NCI-H2107 treated with DMSO at 0.1 percent for 48 hours (cell line): ENCODE data around the gene GPA33.

Experiments used
- DNase-seq: peaks from one replicate; lab custom pipeline; 2025; ENCODE audit not compliant: unreplicated experiment; lab: John Stamatoyannopoulos, UW

The GPA33 gene

DNA sequence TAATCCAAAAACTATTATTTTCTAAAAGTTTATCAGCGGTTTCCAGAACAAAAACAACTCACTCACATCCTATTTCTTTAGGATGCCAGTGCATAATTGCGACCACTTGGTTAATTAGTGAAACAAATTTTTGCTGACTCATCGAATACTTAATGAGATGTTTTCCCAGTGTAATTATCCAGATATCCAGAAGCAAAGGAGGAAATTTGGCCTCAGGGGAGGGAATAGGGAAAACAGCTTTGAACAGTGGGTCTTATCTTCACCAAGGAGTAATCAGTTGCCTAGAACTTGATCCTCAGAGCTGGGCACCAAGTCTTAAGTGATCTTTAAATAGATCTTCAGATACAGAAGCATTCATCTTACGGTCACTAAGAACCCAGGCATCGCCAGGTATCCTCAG, 28.0 kb upstream of the GPA33 start:
- no peak for DNase-seq

DNA sequence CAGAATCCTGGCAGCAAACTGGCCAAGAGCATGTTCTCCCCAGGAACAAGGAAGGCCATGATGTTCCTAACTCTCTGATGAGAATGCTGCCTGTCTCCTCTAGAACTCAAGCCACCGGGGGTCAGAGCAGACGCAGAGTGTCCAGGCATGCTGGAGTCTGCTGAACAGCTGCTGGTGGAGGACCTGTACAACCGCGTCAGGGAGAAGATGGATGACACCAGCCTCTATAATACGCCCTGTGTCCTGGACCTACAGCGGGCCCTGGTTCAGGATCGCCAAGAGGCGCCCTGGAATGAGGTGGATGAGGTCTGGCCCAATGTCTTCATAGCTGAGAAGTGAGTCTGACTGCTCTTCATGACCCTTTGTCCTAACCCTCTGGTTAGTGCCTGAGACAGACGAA, 27.0 kb upstream of the GPA33 start:
- no peak for DNase-seq

DNA sequence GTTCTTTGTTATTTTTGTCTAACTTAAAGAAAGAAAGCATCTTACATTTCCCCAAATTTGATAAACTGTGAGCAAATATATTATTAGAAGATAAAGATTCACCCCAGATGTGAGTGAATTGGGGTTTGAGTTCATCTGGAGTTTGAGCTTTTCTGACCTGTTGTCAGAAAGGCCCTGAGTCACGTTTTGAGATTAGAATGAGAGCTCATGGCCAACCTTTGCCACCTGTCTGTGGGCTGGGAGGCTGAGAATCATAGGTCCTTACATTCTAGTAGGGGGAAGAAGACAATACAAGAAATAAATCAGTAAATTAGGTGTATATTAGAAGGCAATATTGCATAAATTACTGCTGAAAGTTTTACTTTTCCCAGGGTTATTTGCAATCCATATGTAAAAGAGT, 26.0 kb upstream of the GPA33 start:
- DNase-seq, result no peak

DNA sequence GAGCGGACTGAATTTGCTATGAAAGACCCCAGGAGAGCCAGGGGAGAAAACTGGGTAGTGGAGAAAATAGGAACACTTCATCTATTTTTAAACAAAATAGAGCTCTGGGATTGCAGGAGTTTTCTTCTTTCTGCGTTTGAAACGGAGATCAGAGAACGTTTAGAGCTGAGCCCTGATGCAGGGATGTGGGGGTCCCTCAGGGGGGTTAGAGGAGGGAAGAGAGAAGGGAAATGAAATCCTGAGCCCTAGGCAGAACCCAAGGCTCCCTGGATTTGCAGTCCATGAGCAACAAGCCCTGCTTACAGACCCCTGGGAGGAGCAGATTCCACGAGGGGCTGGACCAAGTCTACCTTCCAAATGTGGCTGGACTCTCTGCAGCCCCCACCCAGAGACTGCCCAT, 25.5 kb upstream of the GPA33 start:
- no peak for DNase-seq

DNA sequence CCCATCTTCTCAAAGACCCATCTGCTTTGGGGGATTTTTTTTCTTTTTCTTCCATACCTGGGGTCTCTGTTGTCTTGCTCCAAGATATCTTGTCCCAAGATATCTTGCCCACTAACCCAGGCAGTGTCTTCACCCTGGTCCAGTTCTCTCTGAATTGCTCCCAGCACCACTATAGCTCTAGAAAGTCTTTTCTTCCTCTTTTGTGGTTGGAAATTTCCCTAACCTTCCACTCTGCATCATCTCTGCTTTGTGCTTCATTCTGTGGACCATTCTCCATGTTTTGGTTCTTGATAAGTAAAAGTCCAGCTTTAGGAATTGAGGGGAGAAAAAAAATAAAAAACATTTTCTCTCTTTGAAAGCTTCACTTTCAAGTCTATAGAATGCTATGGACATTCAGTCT, 24.5 kb upstream of the GPA33 start:
- DNase-seq, result no peak

DNA sequence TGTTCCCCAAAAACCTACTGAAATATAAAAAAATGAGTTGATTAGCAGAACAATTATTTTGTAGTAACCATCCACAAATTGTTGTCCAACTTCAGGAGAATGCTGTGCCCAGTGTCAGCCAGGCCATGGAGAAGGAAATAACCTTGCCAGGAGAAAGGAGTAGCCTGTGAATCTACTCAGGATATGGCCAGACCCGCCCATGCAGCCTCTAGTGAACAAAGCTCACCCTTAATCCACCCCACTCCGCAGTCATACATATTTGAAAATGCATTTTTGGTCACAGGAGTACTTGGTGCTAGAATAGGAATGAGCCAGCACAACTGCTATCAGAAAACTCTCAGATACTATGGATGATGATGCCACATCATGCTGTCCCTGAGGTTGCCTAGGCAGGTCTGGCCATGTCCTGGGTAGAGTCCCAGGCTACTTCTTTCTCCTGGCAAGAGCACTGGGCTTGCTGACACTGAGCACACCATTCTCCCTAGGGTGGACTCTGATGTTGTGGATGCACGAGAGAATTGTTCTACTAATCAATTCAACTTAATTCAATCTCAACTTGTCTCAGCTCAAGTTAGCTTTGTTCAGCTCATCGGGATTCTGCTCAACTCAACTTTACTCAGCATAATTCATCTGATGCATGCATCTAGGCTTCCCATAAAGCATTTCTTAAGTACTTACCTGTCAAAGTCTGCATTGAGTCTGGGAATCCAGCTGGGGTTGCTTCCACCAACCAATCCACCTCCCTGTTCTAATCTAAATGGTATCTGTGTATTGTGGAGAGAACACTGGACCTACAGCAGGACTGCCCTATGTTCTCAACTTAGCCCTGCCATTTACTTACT, 21.9 kb upstream of the GPA33 start:
- DNase-seq, result no peak

DNA sequence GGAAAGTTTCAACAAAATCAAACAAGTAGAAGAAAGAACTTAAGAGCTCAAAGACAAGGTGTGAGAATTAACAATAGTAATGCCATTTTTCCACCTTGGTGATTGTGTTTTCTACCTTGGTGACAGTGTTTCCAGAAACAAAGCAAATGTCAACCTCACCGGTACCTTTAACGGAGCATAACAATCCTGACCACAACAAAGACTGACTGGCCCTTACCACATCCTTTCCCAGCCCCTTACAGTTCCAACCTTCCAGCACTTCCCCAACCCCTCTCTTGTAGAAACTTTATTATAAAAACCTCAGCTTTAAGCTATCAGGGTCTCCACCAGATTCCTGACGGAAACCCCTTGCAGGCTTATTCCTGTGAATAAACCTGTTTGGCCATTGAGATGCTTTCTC, 20.4 kb upstream of the GPA33 start:
- DNase-seq, result no peak

DNA sequence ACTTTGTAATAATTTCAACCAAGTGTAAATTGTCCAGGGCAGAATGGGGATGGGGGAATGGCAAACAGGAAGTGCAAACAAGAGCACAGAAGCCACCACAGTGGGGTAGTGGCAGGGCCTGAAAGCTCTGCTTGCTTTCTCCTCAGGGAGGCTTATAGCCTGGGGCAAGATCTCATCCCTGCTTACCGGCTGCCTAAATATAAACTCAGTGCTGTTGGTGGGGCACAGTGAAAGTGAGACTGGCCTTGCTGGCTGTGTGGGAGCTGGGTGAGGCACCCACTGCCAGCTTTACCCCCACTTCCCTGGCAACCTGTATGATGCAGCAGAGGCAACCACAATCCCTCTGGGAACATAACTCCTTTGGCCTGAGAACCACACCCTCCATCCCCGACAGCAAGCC, 18.9 kb upstream of the GPA33 start:
- DNase-seq, result no peak

DNA sequence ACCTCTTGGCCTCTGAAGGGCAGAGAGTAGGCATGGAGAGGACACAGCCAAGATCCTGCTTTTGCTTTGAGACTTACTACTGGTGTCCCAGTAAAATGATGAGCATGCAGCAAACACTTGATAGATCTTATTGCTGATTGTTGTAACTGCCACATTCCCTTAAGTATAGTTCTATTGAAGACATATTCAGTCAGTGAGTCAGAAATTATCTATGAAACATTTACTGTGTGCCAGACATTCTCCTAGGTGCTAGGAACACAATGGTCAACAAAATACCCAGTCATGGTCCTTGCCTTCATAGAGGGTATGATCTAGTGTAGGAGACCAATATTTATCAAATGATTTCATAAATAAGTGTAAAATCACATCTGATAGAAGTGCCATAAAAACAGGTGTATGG, 17.3 kb upstream of the GPA33 start:
- DNase-seq, result no peak

DNA sequence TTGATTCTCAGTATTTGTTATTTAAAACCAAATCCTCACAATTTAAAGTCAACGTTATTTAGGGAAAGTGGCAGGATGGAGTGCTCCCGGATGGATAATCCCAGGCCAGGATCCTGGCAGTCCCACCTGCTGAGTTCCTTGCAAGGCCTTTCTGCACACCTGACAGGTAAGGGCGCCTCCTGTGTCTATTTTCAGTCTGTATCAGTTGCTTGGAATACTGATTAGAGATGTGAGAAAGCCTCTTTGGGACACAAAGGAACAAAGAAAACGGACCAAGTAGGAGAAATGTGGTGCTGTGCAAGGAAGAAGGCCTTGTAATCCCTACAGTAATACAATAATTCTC, 15.9 kb upstream of the GPA33 start:
- no peak for DNase-seq

DNA sequence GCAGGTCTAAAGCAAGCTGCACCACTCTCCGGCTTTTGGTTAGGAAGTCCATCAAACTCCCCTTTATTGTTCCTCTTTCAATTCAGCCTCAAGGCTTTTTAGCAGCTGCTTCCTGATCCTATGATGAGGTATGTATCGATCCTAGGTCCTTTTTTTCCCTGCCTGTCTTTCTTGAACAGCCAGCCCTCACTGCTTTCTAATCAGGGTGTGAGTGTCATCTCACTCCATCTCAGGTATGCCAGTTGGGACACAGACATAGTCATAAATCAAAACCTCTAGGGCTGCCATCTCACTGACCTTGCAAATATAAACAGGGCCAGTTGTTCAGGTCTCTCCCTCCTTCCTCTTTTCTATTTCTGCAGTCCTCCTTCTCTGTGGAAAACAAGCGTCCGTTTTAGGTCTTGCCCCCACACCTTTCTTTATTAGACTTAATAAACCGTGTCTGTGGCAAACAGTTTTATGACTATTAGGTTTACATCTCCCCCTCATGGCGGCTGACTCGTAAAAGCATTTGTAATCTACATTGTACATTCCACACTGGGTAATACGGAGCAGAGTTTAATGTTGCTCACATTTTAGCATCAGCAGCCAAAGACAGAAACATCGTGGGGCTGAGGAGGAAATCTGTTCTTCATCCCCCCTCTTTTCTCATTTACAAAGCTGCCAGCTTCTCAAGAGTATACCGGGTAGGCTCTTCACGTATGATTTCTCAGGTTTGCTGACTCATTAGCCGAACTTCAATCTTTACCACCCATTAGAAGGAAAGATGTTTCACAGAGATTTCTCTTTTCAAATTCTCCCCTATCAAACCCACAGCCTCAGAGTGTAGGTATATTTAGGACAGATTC, 15.3 kb upstream of the GPA33 start:
- DNase-seq, result no peak

DNA sequence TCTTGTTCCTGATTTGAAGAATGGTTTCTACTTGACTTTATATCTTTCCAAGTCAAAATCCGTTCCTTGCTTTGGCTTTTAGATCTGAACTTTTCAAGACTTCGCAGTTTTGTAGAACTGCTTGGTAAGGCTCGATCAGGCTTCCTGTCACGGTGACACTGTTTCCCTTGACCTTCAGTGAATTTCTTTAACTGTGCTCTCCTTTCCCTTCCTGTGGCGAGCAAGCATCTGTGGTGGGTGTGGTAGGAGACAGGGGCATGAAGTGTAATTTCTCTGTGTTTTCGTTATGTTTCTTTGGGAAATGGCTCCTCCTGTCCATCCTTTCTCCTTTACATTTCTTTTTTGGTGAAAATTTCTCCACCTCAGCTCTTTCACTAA, 14.1 kb upstream of the GPA33 start:
- no peak for DNase-seq

DNA sequence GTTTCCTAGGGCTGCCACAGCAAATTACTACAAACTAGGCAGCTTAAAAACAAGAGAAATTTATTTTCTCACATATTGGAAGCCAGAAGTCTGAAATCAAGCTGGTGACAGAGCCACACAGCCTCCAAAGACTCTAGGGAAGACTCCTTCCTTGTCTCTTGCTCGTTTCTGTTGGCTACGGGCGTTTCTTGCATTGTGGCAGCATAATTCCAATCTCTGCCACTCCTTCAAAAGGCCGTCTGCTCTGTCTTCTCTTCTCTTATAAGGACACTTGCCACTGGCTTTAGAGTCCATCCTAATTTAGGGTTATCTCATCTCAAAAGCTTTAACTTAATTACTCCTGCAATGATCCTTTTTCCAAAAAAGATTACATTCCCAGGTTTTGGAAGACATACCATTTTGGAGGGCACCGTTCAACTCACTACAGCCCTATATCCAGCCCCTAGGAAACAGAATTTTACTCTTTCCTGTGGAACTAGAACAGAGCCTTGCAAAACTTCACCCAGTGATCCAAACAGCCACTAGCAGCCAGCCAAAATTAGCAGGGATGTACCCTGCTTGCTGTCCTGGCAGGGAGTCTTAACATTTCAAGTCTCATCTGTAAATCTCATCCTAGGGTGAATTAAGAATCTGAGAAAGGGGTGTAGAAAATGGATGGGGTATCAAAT, 12.9 kb upstream of the GPA33 start:
- no peak for DNase-seq

DNA sequence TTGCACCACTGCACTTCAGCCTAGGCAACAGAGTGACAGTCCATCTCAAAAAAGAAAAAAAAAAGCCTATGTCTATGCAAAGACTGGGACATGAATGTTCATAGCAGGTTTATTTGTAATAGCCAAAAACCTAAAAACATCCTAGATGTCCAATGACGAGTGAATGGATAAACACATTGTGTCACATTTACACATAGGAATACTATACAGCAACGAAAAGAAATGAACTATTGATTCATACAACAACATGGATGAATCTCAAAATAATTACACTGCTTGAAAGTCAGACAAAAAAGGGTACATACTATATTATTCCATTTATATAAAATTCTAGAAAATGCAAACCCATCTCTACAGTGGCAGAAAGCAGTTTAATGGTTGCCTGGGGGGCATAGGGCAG, 11.6 kb upstream of the GPA33 start:
- no peak for DNase-seq

DNA sequence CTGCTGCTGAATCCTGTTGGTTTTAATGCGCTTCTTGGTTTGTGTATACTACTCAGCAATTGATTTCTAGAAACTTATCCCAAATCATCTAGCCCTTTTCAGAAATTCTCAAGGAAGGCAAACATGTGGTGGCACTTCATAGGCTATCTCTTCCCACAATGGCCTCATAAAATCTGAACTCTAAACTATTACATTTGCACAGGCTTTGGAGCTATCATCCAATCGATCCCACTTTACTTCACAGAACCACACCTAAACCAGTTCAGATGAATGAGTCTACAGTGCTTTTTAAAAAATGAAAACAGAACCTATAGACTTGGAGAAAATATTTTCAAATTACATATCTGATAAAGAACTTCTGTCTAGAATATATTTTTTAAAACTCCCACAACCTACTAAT, 10.6 kb upstream of the GPA33 start:
- no peak for DNase-seq

DNA sequence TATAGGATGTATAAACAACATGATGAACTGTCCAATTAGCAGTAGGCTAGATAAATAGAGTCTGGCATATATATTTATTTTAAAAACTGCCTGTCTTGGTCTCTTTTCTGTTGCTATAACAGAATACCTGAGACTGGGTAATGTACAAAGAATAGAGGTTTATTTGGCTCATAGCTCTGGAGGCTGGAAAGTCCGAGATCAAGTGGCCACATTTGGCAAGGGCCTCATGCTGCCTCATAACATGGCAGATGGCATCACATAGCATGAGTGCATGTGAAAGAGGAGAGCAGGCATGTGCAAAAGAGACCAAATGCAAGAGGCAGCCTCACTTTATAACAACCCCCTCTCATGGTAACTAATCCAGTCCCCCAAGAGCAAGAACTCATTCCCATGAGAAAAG, 9.7 kb upstream of the GPA33 start:
- DNase-seq, result no peak

DNA sequence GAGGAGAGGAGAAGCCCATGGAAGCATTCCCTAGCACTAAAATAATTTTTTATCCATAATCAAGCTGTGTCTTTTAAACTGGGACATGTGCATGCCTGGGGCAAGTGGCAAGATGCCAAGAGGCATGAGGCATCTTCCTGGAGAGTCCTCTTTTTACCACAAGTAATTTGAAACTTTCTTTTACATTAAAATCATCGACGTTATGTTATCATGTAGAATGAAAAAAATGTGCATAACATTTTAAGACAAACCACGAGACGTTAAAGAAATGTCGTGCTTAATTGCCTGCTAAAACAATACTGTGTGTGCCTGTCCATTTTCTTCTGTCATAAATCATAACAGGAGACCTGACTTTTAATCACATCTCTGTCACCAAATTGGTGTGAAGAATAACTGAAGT, 5.2 kb upstream of the GPA33 start:
- DNase-seq, result no peak

DNA sequence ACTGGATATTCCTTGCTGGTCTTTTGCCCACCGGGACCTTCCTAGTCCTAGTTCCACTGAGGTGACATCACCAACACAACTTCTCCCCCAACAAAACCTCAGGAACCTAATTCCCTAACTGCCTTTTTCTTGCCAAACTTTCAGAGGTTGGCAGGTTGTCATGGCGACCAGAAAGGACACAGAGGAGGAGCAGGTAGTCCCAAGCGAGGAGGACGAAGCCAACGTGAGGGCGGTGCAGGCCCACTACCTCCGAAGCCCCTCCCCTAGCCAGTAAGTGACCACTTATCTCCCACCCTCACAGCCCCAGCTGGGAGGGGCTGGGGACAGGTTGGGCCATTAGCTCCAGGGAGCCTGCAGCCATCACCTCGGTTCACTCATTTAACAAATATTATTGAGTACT, 4.5 kb upstream of the GPA33 start:
- no peak for DNase-seq

DNA sequence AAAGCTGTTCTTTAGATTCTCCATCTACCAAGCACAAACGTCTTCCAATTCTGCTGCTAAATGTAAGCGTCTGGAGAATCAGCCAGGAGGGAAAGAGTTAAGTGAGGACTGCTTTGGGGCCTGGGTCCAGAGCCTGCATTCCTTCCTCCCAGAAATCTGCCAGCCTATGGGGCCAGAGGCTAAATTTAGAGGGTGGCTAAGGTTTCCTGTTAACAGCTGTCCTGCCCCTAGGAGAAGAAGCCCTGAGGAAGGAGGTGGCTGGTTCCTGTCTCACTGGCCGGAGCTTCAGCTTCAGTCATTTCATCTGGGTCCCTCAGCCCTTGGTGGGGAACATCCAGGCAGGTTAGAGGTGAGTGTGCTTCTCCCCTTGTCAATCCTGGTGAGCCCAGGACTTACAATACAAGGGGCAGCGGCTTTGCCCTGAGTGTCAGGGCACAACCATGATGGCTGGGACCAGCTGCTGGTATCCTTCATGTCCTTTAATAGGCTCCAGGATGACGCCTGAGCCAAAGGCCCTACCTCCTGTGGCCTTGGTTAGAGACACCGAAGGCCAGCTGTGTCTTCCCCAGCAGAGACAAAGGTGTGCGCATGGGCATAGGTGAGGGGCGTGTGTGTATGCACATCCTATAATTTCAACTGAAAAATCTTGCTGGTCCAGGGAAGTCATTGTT, 3.8 kb upstream of the GPA33 start, which contains the start of gene STYXL2:
Gene STYXL2, plus strand, starts transcription at position 230 of the 671 bp plus-strand sequence. CDS start 775 bp downstream, outside the sequence.
- no peak for DNase-seq

DNA sequence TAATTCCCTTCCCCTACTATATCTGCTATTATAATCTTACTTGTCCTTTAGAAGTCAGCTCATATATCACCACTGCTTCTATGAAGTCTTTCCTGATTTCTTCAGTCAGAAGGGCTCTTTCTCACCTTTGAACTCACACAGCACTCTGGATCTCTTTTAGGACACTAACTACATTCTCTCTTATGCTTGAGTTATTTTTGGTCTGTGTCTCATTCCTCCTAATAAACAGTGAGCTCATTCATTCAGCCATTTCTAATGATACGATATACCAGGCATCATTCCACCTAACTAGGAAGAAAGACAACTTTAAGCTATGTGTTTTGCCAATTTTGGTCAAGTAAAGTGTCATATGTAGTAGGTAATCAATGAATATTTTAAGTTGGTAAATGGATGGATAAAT, 2.5 kb upstream of the GPA33 start:
- no peak for DNase-seq

DNA sequence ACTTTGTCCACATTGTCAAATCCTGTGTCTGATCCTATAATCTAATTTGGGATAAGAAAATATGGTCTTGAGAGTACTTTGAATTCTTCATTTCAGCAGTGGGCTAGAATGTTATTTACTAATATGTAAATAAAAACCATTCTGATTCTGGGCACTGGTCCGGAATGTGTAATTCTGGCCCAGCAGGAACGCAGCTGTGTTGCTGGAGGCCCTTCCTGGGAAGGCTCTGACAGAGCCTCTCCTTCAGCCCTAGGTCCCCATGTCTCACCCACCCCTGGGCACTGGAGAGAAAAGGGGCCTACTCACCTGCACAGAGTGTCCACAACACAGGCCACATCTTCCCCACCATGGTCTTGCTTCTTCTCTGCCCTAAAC, 251 bp downstream of the GPA33 start:
- no peak for DNase-seq
